HG03097 (cell line): ENCODE data around the gene SNAI1.

Experiments
- ATAC-seq: cut with Tn5 transposase; IDR thresholded peaks from one replicate; pipeline ENCODE4 v1.9.1; 2021; ENCODE audit not compliant: unreplicated experiment, low FRiP score

Gene SNAI1

GRCh38 chr20:50032955-50033666 is 50.3 kb downstream of the SNAI1 start:
- ATAC-seq: no peak

DNA sequence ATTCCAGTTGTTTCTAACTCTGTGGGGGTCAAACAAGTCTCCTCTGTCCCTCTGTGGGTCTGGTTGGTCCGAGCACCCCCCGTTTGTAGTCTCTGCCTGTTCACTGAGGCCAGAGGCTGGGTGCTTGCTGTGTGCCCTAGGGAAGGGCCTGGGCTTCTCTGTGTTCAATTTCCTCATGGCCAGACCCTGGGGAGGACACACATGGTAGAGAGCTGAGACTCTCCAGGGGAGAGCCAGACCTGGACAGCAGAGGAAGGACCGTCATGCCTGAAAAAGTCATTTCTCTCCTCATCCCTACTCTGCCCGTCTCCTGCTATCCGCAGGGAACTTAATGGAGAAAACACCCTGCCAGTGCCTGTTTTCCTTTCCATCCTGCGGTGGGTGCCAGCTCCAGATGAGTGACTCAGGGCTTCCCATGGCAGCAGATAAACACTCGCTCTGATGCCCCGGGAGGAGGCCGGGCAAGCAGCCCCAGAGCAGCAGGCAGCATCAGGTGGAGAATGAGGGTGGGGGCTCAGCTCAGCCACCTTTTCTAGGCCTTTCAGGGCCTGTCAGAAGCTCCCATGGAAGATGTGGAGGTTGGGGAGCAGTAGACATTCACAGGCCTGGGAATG is 51.9 kb downstream of the SNAI1 start:
- ATAC-seq: no peak

GRCh38 chr20:50036703-50037102 is 53.9 kb downstream of the SNAI1 start:
- no peak for ATAC-seq

GRCh38 chr20:50037123-50037522 is 54.3 kb downstream of the SNAI1 start:
- ATAC-seq: no peak

GRCh38 chr20:50037575-50037974 is 54.8 kb downstream of the SNAI1 start:
- no peak for ATAC-seq

DNA sequence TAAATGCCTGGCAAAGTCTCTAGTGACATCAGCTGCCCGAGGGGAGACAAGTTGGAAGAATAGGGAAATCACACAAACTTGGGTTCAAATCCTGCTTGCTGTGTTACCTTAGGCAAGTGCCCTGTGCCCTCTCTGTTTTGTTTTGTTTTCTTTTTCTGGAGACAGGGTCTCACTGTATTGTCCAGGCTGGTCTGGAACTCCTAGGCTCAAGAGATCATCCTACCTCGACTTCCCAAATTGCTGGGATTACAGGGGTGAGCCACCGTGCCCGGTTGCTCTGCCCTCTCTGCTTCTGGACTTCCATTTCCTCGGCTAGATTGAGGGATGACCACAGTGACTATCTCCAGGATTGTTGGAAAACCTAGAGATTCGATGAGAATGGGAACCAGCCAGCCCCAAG is 55.4 kb downstream of the SNAI1 start:
- no peak for ATAC-seq
